GM18511 (cell line): ENCODE measurements around the gene DYNC1I2.
A peak's percentile ranks its signal among the peaks of the same experiment; 100 is the strongest.
"Not testable (repeated sequence)": the region's sequence is repeated elsewhere in the genome, so short reads cannot be mapped to it uniquely, and the experiment has no call there.

Source experiments
- ATAC-seq: cut with Tn5 transposase; IDR thresholded peaks from one replicate; pipeline ENCODE4 v1.9.1; 2021; ENCODE audit warnings: mild to moderate bottlenecking, moderate library complexity; ENCODE audit not compliant: unreplicated experiment

Gene DYNC1I2

GRCh38 chr2:171712051-171712450, 24.8 kb downstream of the DYNC1I2 start:
- no peak for ATAC-seq

GRCh38 chr2:171718720-171719119, 31.5 kb downstream of the DYNC1I2 start:
- no peak for ATAC-seq

- ATAC-seq = no peak
Observed at GRCh38 chr2:171719660-171720059, 32.4 kb downstream of the DYNC1I2 start.

GRCh38 chr2:171723716-171724683, 36.7 kb downstream of the DYNC1I2 start:
- ATAC-seq = no peak

GRCh38 chr2:171726847-171727450, 39.7 kb downstream of the DYNC1I2 start:
- no peak for ATAC-seq

GRCh38 chr2:171728989-171729951, 42.0 kb downstream of the DYNC1I2 start:
- ATAC-seq = no peak

- ATAC-seq = no peak
Observed at GRCh38 chr2:171729952-171730317, 42.7 kb downstream of the DYNC1I2 start.

GRCh38 chr2:171735991-171736710, 48.9 kb downstream of the DYNC1I2 start:
- no peak for ATAC-seq

- peak; percentile 69 for ATAC-seq
Observed at GRCh38 chr2:171741189-171741588, 53.9 kb downstream of the DYNC1I2 start.

- no peak for ATAC-seq
Observed at GRCh38 chr2:171742760-171743159, 55.5 kb downstream of the DYNC1I2 start.

GRCh38 chr2:171745141-171745540, 57.9 kb downstream of the DYNC1I2 start:
- ATAC-seq = no peak

GRCh38 chr2:171745806-171746205, 58.5 kb downstream of the DYNC1I2 start:
- ATAC-seq = no peak

GRCh38 chr2:171747371-171747770, 60.1 kb downstream of the DYNC1I2 start:
- no peak for ATAC-seq

GRCh38 chr2:171754254-171754939, 67.1 kb downstream of the DYNC1I2 start:
- no peak for ATAC-seq

- ATAC-seq = not testable (repeated sequence)
Observed at GRCh38 chr2:171758762-171759161, 71.5 kb downstream of the DYNC1I2 start.

GRCh38 chr2:171761176-171761575, 73.9 kb downstream of the DYNC1I2 start:
- ATAC-seq = not testable (repeated sequence)

- ATAC-seq = no peak
Observed at GRCh38 chr2:171762879-171763573, 75.8 kb downstream of the DYNC1I2 start.

GRCh38 chr2:171763602-171764001, 76.3 kb downstream of the DYNC1I2 start:
- ATAC-seq = no peak

- ATAC-seq = no peak
Observed at GRCh38 chr2:171771463-171771862, 84.2 kb downstream of the DYNC1I2 start.
